Measurements from ENCODE around the gene UNC5C.

DNA sequence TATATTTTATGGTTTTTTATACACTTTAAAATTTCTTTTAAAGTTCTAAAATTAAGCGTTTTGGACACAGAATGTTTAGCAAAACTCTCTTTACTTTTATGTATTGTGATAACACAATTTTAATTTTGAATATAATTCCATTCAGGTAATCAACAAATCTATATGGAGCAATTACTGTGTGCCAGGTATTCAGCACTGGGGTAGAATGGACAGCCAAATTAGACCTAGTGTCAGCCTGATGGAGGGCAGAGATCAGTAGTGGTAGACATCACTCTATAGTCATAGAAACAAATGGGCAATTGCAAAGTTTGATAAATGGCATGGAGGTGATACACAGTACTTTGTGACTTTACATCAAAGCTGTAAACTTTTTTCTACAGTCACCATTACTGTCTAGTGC, 41.8 kb upstream of the UNC5C start:
- TF ChIP-seq, protein P1, sequence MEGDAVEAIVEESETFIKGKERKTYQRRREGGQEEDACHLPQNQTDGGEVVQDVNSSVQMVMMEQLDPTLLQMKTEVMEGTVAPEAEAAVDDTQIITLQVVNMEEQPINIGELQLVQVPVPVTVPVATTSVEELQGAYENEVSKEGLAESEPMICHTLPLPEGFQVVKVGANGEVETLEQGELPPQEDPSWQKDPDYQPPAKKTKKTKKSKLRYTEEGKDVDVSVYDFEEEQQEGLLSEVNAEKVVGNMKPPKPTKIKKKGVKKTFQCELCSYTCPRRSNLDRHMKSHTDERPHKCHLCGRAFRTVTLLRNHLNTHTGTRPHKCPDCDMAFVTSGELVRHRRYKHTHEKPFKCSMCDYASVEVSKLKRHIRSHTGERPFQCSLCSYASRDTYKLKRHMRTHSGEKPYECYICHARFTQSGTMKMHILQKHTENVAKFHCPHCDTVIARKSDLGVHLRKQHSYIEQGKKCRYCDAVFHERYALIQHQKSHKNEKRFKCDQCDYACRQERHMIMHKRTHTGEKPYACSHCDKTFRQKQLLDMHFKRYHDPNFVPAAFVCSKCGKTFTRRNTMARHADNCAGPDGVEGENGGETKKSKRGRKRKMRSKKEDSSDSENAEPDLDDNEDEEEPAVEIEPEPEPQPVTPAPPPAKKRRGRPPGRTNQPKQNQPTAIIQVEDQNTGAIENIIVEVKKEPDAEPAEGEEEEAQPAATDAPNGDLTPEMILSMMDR (optimal IDR thresholded peaks at IDR 0.05 in 1 of 3, IDR thresholded peaks at IDR 0.05 in 1 of 3, conservative IDR thresholded peaks at IDR 0.05 in 1 of 3; ENCODE audit: extremely low read depth in 1 of 3, insufficient read depth in 2 of 3, low read length in 3 of 3) = no peak
- no peak for TF ChIP-seq EZH2 (IDR thresholded peaks at IDR 0.05; ENCODE audit: low read length)

All from keratinocyte (primary cell).